ENCODE measurements around the gene PNPLA5.
"Not testable (repeated sequence)": the region's sequence is repeated elsewhere in the genome, so short reads cannot be mapped to it uniquely, and the experiment has no call there.

Gene PNPLA5

GRCh38 chr22:43881091-43882061 lies 10.4 kb downstream of the PNPLA5 start:
- DNase-seq (ENCODE audit: low spot score): no peak

DNA sequence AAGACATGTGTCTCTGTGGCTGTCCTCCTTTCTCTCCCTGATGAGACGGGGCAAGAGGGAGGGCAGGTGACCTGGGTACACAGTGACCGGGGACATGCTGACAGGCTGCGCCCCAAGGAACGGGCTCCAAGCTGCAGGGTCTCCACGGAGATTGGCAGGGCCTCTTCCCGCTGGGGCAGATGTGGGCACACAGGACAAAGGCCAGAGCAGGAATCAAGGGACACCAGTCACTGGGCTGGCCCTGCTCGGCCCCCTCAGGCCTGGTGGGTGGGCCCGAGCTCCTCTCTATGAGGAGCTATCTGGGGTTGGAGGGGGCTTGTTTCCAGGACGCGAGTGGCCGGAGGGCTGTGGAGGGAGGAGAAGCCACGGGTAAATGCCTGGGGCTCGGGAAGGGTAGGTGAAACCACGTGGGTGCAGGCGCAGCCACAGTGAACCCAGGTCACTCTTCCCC lies 11.2 kb downstream of the PNPLA5 start:
- DNase-seq (ENCODE audit: low spot score): no peak

DNA sequence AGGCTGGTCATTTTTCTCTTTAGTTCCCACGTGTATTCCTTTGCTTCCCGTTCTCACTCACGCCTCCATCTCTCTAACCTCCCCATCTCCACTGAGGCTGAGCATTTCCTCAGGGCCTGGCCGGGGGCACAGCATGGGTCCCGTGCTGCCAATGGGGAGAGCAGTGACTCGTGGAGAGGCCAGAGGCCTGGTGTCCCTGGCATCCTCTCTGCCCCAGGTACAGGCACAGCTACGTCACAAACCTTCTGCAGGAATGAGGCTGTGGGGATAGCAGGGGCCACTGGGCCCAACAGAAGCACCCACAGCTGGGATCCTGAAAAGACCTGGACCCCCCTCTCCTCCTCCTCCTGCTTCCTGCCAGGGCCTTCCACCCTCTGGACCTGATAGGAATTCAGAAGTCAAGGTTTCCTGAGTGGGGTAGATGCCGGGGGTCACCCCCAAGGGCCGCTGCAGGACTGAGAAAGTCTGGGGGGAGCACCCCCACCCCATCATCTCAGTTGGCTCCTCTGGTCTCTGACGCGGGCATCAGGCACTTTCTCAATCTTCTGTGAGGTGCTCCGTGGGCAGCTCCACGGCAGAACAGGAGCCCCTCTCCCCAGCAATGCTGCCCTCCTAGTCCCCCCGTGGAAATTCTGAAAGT lies 11.8 kb downstream of the PNPLA5 start:
- no peak for DNase-seq (ENCODE audit: low spot score)

- DNase-seq (ENCODE audit: low spot score): no peak
Observed at GRCh38 chr22:43878831-43879550, 12.8 kb downstream of the PNPLA5 start.

DNA sequence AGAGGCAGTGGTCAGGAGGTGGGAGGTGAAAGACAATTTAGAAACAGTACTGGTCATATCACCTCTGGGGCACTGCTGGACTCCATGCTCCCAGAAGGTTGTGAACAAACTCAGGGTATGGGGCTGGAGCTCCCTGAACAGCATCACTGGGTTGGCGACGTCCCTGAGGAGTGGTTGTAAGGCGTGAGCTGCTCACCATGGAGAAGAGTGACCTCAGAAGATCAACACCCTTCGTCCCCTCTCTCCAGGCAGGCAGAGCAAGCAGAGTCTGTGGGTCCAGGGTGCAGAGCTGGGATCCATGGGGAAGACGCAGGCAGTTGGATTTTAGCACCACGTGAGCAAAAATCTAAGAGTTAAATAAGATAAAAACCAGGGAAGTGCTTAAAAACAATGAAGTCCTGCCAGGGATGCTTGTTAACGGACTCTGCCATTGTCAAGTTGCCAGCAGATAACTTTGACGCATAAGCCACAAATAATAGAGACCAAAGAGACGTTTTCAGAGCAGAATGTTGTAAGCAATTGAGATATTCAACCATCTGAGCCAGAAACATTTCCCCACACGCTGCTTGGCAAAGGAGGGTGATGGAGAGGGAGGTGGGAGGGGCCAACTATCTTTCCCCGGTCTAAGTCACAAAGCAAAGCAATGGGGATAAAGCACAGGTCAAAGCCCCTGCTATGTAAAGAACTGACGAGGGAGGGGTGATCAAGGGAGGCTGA lies 13.6 kb downstream of the PNPLA5 start:
- no peak for DNase-seq (ENCODE audit: low spot score)

DNA sequence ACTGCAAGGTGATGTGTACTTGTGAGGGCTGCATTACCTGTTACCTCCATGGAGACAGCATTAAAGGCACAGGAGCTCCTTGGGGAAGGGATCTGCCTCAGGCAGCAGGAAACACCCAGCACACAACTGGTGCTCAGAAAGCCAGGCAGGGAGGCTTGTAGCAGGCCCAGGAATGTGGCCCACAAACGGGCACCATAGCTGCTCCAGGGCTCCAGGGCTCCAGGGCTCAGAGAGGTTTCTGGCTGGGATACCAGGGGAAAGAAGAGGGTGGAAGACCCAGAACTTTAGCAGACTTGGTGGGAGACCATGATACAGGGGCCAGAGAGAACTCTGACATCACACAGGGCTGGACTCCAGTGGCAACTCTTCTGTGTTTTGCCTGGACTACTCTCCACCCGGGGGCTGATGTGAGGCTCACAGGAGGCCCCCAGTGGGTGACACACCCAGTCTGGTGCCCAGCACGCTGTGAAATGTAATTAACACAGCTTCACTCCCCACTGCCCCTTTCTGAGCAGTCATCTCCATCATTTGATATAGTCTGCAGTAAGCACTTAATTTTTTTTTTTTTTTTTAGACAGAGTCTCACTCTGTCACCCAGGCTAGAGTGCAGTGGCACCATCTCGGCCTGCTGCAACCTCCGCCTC lies 14.8 kb downstream of the PNPLA5 start:
- no peak for DNase-seq (ENCODE audit: low spot score)

DNA sequence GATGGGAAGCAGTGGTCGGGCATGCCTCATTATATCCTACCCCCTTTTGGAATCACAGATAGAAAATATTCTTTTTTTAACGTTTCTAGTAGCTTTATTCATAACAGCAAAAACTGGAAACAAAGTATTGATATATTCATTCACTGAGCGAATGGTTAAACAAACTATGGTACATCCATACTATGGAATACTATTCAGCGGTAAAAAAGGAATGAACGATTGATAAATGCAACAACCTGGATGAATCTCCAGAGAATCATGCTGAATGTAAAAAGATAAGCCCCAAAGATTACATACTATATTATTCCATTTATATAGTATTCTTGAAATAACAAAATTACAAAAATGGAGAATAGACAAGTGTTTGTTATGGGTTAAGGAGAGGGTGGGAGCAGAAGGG lies 22.0 kb downstream of the PNPLA5 start:
- DNase-seq (ENCODE audit: low spot score): no peak

- DNase-seq (ENCODE audit: low spot score): not testable (repeated sequence)
Observed at GRCh38 chr22:43869001-43869400, 22.8 kb downstream of the PNPLA5 start.

DNA sequence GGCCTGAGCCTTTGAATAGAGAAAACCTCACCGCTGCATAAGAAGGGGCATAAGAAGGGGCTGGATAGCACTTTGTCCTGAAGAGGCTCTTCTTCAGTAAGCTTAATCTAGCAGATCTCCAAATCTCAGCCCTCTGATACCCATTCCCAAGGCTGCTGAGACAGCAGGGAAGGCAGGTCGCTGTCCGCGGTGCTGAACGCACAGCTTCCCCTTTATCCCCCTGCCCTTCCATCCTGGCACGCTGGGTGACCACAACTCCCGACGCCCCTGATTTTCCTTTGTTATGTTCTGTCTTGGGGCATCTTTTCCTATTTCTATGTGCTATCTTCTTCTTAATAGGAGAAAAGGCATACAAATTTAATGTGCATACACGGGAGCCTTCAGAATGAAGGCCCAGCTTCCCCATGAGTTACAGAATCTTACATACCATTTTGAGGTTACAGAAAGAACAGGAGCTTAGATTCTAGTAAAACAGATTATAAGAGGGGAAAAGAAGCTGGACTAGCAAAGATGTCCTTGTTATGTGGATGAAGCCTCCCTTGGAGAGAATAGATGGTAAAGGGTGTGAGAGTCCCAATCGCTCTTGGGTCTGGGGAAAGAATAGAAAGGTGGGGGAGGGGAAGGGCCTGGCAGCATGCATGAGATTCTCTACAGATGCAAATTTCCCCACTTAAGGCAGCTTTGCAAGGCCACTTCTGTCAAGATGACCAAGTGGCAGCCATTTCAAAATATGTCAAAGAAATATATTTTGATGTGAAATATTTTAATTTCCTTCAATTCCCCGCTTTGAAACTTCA lies 23.8 kb downstream of the PNPLA5 start:
- DNase-seq (ENCODE audit: low spot score): peak; percentile 62

DNA sequence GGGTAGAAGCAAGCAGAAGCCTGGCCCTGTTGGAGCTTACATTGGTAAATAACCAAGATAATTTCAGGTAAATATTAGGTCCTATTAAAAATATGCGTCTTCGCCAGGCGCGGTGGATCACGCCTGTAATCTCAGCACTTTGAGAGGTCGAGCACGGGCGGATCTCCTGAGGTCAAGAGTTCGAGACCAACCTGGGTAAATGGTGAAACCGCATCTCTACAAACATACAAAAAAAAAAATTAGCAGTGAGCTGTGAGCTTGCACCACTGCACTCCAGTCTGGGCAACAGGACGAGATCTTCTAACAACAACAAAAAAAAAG lies 29.0 kb downstream of the PNPLA5 start:
- DNase-seq (ENCODE audit: low spot score): no peak

- no peak for DNase-seq (ENCODE audit: low spot score)
Observed at GRCh38 chr22:43862074-43862881, 29.5 kb downstream of the PNPLA5 start, which contains the start of gene SULT4A1. Gene SULT4A1, minus strand, starts transcription at chr22:43862513. Its CDS starts 131 bp downstream, at chr22:43862382.

GRCh38 chr22:43861529-43861928 lies 30.3 kb downstream of the PNPLA5 start:
- peak; percentile 25 for DNase-seq (ENCODE audit: low spot score)

DNA sequence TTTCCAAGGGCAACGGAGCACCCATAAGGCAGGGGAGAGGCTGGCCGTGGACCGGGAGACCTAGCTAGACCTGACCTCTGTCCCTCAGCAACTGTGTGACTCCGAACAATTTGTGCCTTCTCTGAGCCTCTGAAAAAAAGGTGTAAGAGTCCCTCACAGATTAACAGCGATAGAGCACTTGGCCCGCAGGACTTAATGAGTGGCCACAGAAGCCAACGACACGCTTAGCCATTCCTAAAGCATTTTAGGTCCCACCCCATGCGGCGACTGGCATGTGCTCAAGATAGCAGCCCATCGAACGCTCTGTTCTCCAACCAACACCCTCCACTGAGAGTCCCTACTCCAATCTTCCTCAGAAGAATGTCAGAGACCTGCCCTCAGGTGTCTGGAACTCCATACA lies 31.0 kb downstream of the PNPLA5 start:
- no peak for DNase-seq (ENCODE audit: low spot score)

GRCh38 chr22:43860126-43860525 lies 31.7 kb downstream of the PNPLA5 start:
- DNase-seq (ENCODE audit: low spot score): no peak

DNA sequence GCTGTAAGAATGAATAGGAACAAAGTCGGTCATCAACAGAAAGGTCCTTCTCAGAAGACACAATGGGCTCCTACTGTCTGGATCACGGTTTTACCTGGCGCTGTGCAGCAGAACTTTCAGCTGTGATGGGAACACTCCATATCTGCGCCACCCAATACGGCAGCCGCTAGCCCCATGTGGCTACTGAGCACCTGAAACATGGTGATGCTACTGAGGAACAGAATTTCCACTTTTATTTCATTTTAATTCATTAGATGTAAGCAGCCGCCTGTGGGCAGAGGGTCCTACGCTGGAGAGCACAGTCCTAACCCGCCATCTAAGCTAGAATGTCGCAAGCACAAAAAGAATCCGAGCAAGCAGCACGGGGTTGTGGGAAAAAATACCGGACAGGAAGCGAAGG lies 32.2 kb downstream of the PNPLA5 start:
- DNase-seq (ENCODE audit: low spot score): no peak

DNA sequence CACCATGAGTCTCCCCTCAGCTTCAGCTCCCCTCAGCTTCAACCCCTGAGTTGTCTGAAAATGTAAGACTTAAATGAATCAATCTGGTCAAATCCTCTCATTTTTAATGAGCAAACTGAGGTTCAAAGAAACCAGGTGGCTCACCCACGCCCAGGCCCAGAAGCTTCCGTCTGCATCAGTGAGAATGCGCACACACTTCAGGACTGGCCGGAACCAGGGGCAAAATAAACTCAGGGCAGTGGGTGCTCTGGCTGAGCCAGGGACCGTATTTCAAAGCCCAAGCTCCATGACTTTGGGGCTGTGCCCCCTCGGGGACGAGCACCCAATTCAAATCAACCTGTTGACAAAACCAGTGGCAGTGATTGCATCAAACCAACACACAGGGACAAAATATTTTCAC lies 32.6 kb downstream of the PNPLA5 start:
- DNase-seq (ENCODE audit: low spot score): no peak

GRCh38 chr22:43858156-43858895 lies 33.5 kb downstream of the PNPLA5 start:
- DNase-seq (ENCODE audit: low spot score): no peak

- DNase-seq (ENCODE audit: low spot score): no peak
Observed at GRCh38 chr22:43857367-43857766, 34.4 kb downstream of the PNPLA5 start.

DNA sequence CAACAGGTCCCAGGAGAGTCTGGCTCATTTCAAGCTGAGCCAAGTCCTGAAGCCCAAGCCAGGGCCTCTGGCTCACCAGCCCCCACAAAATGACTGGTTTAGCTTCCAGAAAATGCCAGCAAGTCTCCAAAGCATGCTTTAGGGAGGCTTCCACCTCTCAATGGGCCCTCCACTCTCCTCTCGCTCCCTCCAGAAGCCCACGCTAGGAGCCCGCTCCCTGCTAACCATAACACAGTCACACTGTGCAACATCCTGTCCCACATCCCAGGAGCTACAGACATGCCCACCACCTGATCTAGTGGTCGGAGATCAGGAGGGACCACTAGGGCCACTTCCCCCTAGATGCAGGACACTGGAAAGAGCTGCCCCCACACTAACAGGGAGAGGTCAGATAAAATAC lies 36.4 kb downstream of the PNPLA5 start:
- DNase-seq (ENCODE audit: low spot score): no peak
